Keratinocyte (primary cell): Measurements from ENCODE around the gene KDM7A. TPM values are rescaled to one million over a fixed set of nuclear protein-coding genes. Genes with fewer than 3 reads are reported as not detected.

ENCODE experiments used
- DNase-seq: peaks from one replicate; pipeline ENCODE4 v3.0.0-alpha.2; 2011; ENCODE audit warnings: low read depth, missing footprints, low spot score
- FAIRE-seq: peaks from 2 replicates; lab custom pipeline; 2011; peaks lifted over from hg19 to GRCh38; lab: Jason Lieb, UNC
- H2AFZ ChIP-seq: 2 replicates; pipeline ENCODE4 v1.6.0; 2012; ENCODE audit warnings: low read length, control low read depth, inconsistent platforms; ENCODE audit not compliant: control insufficient read depth
- H3K27ac ChIP-seq: 2 replicates; pipeline ENCODE4 v1.5.1; 2011; ENCODE audit warnings: low read length; ENCODE audit not compliant: control insufficient read depth, insufficient read depth
- H3K27me3 ChIP-seq: 3 replicates; pipeline ENCODE4 v1.6.0; 2011; ENCODE audit warnings: low read length; ENCODE audit not compliant: control insufficient read depth, insufficient read depth; ENCODE audit errors: extremely low read depth
- H3K36me3 ChIP-seq, 2 experiments: 2 replicates in 1 of 2; 3 replicates in 1 of 2; pipeline ENCODE4 v1.5.1; 2011; ENCODE audit warnings: low read length in 2 of 2, mild to moderate bottlenecking in 1 of 2; ENCODE audit not compliant: control insufficient read depth in 2 of 2, insufficient read depth in 2 of 2; ENCODE audit errors: extremely low read depth in 1 of 2
- H3K4me1 ChIP-seq: 3 replicates; pipeline ENCODE4 v1.5.1; 2011; ENCODE audit warnings: low read length; ENCODE audit not compliant: control insufficient read depth, insufficient read depth; ENCODE audit errors: extremely low read depth
- H3K4me2 ChIP-seq: 3 replicates; pipeline ENCODE4 v1.6.0; 2011; ENCODE audit warnings: low read depth, low read length; ENCODE audit not compliant: control insufficient read depth, insufficient read depth; ENCODE audit errors: extremely low read depth
- H3K4me3 ChIP-seq, 3 experiments: fragments of 200-600 bp in 1 of 3; sonication (generic) in 1 of 3; 2 replicates in 2 of 3; 3 replicates in 1 of 3; pipeline ENCODE4 v1.5.1; 2011 to 2016; ENCODE audit warnings: low read length in 3 of 3, mild to moderate bottlenecking in 3 of 3, control low read depth in 2 of 3, inconsistent platforms in 1 of 3, low read depth in 1 of 3, mixed read lengths in 1 of 3, mixed run types in 1 of 3, moderate library complexity in 1 of 3; ENCODE audit not compliant: control insufficient read depth in 2 of 3, insufficient read depth in 2 of 3; ENCODE audit errors: extremely low read depth in 1 of 3
- H3K79me2 ChIP-seq: 2 replicates; pipeline ENCODE4 v1.6.0; 2012; ENCODE audit warnings: low read length; ENCODE audit not compliant: control insufficient read depth, insufficient read depth
- H3K9ac ChIP-seq: 3 replicates; pipeline ENCODE4 v1.6.0; 2011; ENCODE audit warnings: low read length; ENCODE audit not compliant: control insufficient read depth, insufficient read depth; ENCODE audit errors: extremely low read depth
- H3K9me1 ChIP-seq: 3 replicates; pipeline ENCODE4 v1.6.0; 2011; ENCODE audit warnings: low read length; ENCODE audit not compliant: control insufficient read depth, insufficient read depth; ENCODE audit errors: extremely low read depth
- H3K9me3 ChIP-seq: 2 replicates; pipeline ENCODE4 v1.5.1; 2012; ENCODE audit warnings: low read depth, low read length; ENCODE audit not compliant: control insufficient read depth
- H4K20me1 ChIP-seq: 3 replicates; pipeline ENCODE4 v1.6.0; 2011; ENCODE audit warnings: low read length; ENCODE audit not compliant: control insufficient read depth, insufficient read depth; ENCODE audit errors: extremely low read depth
- CTCF ChIP-seq, 3 experiments: IDR thresholded peaks in 1 of 3; conservative IDR thresholded peaks in 1 of 3; optimal IDR thresholded peaks in 1 of 3; 2 replicates in 2 of 3; 3 replicates in 1 of 3; pipeline versions ENCODE3 to v1.5.1; 2011; ENCODE audit warnings: low read length in 3 of 3, mild to moderate bottlenecking in 3 of 3, moderate library complexity in 2 of 3, control low read depth in 1 of 3, inconsistent platforms in 1 of 3; ENCODE audit not compliant: insufficient read depth in 2 of 3; ENCODE audit errors: extremely low read depth in 1 of 3
- EZH2 ChIP-seq: IDR thresholded peaks from one replicate; pipeline ENCODE4 v1.6.1; 2012; ENCODE audit warnings: inconsistent platforms, mild to moderate bottlenecking, low read length, moderate library complexity
- dilution Hi-C: fragments of 300-500 bp; cut with MboI; formaldehyde crosslinking; loops from one replicate; pipeline ENCODE4 v1.7.0; 2020; ENCODE audit warnings: low sequenced_read_pairs; ENCODE audit not compliant: extremely low pct_ligation_motif_present
- polyA plus RNA-seq, 5 experiments: library from polyadenylated mRNA; depleted of rRNA in 3 of 5; stranded (reverse) in 3 of 5; stranded (forward) in 1 of 5; unstranded in 1 of 5; fragments of >200 nt; gene quantifications; 1 replicate in 1 of 5; 2 replicates in 3 of 5; 3 replicates in 1 of 5; pipeline versions ENCODE4 v1.2.1 to v1.2.3, GENCODE V29; 2011 to 2012; ENCODE audit warnings: missing spikeins in 2 of 5, low read depth in 1 of 5, low replicate concordance in 1 of 5

The KDM7A gene
- polyA plus RNA-seq, 1 donor (not counting 4 experiments of a cell fraction or from before 2014, with no cell fraction given): 3.3 TPM

GRCh38 chr7:140212100-140212881, 35.5 kb upstream of the KDM7A start:
- Histone ChIP-seq H3K4me2 (peak overlapping the region; percentile 59), H3K79me2 (no peaks in the 10 kb centered on the region), H3K4me1 (peaks cover 25% of the 10 kb centered on the region), H3K27ac (peak overlapping the region; percentile 65), H2AFZ (peak overlapping the region; percentile 61), H3K9ac (peak overlapping the region; percentile 18), H3K27me3 (no peaks in the 10 kb centered on the region), H4K20me1 (no peaks in the 10 kb centered on the region), H3K9me1 (no peaks in the 10 kb centered on the region), H3K9me3 (no peaks in the 10 kb centered on the region), H3K36me3 (no peaks in the 10 kb centered on the region), H3K4me3 (no peak overlapping the region)
- DNase-seq (peak; percentile 44), FAIRE-seq (no peak)
- dilution Hi-C loops: no loop called here
- TF ChIP-seq CTCF (optimal IDR thresholded peaks at IDR 0.05 in 1 of 3, IDR thresholded peaks at IDR 0.05 in 1 of 3, conservative IDR thresholded peaks at IDR 0.05 in 1 of 3; ENCODE audit: extremely low read depth in 1 of 3, insufficient read depth in 2 of 3, low read length in 3 of 3): no peak
- TF ChIP-seq EZH2: no peak

- Histone ChIP-seq H3K79me2 (no peaks in the 10 kb centered on the region), H3K4me3 (no peak overlapping the region), H3K27me3 (no peaks in the 10 kb centered on the region), H3K4me1 (peaks cover 25% of the 10 kb centered on the region), H3K27ac (no peak overlapping the region), H3K9me1 (no peaks in the 10 kb centered on the region), H4K20me1 (no peaks in the 10 kb centered on the region), H3K9ac (no peak overlapping the region), H3K9me3 (no peaks in the 10 kb centered on the region), H2AFZ (no peak overlapping the region), H3K36me3 (no peaks in the 10 kb centered on the region), H3K4me2 (no peak overlapping the region)
- TF ChIP-seq CTCF (optimal IDR thresholded peaks at IDR 0.05 in 1 of 3, IDR thresholded peaks at IDR 0.05 in 1 of 3, conservative IDR thresholded peaks at IDR 0.05 in 1 of 3; ENCODE audit: extremely low read depth in 1 of 3, insufficient read depth in 2 of 3, low read length in 3 of 3) (no peak), EZH2 (no peak)
- no peak for DNase-seq
- dilution Hi-C loops: no loop called here
- no peak for FAIRE-seq
These were observed 34.9 kb upstream of the KDM7A start for GRCh38 chr7:140211698-140212097.
